Fibroblast of lung (primary cell): ENCODE data around the gene ROBO2. TPM values are rescaled to one million over a fixed set of nuclear protein-coding genes. Genes with fewer than 3 reads are reported as not detected.

Experiments used
- DNase-seq, 2 donors: peaks; one replicate each; pipeline versions ENCODE4 v3.0.0 to v3.0.0-alpha.2; 2010; ENCODE audit warnings: low read depth in 2 of 2
- H2AFZ ChIP-seq: 2 replicates; pipeline ENCODE4 v1.5.1; 2012; ENCODE audit warnings: low read length, control low read depth, inconsistent platforms
- H3K27ac ChIP-seq: 2 replicates; pipeline ENCODE4 v1.5.1; 2011; ENCODE audit warnings: low read length, control low read depth; ENCODE audit not compliant: insufficient read depth
- H3K27me3 ChIP-seq: 2 replicates; pipeline ENCODE4 v1.5.1; 2011; ENCODE audit warnings: mild to moderate bottlenecking, low read length; ENCODE audit not compliant: control insufficient read depth, insufficient read depth
- H3K36me3 ChIP-seq: 2 replicates; pipeline ENCODE4 v1.5.1; 2011; ENCODE audit warnings: low read length; ENCODE audit not compliant: control insufficient read depth, insufficient read depth
- H3K4me1 ChIP-seq: 2 replicates; pipeline ENCODE4 v1.5.1; 2011; ENCODE audit warnings: low read length; ENCODE audit not compliant: control insufficient read depth, insufficient read depth; ENCODE audit errors: extremely low read depth
- H3K4me2 ChIP-seq: 2 replicates; pipeline ENCODE4 v1.5.1; 2011; ENCODE audit warnings: low read length, control low read depth; ENCODE audit not compliant: insufficient read depth; ENCODE audit errors: extremely low read depth
- H3K4me3 ChIP-seq, 4 experiments: fragments of 200-600 bp in 1 of 4; sonication (generic) in 1 of 4; replicated peaks in 1 of 4; 2 replicates each; pipeline ENCODE4 v1.5.1; 2011 to 2016; ENCODE audit warnings: low read length in 4 of 4, low read depth in 3 of 4, mild to moderate bottlenecking in 3 of 4, control low read depth in 2 of 4, inconsistent platforms in 1 of 4, mixed read lengths in 1 of 4; ENCODE audit not compliant: insufficient read depth in 1 of 4; ENCODE audit errors: control extremely low read depth in 1 of 4
- H3K79me2 ChIP-seq: 2 replicates; pipeline ENCODE4 v1.5.1; 2012; ENCODE audit warnings: mild to moderate bottlenecking, low read length, inconsistent platforms; ENCODE audit not compliant: control insufficient read depth, insufficient read depth
- H3K9ac ChIP-seq: 2 replicates; pipeline ENCODE4 v1.5.1; 2011; ENCODE audit warnings: mild to moderate bottlenecking, low read length, control low read depth; ENCODE audit not compliant: insufficient read depth
- H3K9me3 ChIP-seq: 2 replicates; pipeline ENCODE4 v1.5.1; 2012; ENCODE audit warnings: low read depth, low read length; ENCODE audit not compliant: control insufficient read depth, insufficient read depth
- H4K20me1 ChIP-seq: 2 replicates; pipeline ENCODE4 v1.5.1; 2011; ENCODE audit warnings: low read length; ENCODE audit not compliant: control insufficient read depth, insufficient read depth; ENCODE audit errors: extremely low read depth
- CTCF ChIP-seq, 2 donors: IDR thresholded peaks in 1 of 2; conservative IDR thresholded peaks in 1 of 2; 1 replicate in 1 of 2; 2 replicates in 1 of 2; pipeline ENCODE4 v1.5.1; 2011 to 2012; ENCODE audit warnings: low read length in 2 of 2, control low read depth in 1 of 2, inconsistent platforms in 1 of 2, low read depth in 1 of 2, mild to moderate bottlenecking in 1 of 2
- EZH2 ChIP-seq: IDR thresholded peaks from 2 replicates; pipeline ENCODE4 v1.5.1; 2012; ENCODE audit warnings: low read length, control low read depth, mild to moderate bottlenecking; ENCODE audit errors: missing control alignments
- polyA plus RNA-seq, 2 donors: library from polyadenylated mRNA; depleted of rRNA in 1 of 2; stranded (reverse) in 1 of 2; unstranded in 1 of 2; fragments of >200 nt; gene quantifications; 2 replicates each; pipeline ENCODE4 v1.2.1, GENCODE V29; 2011 to 2012; ENCODE audit warnings: missing spikeins in 1 of 2
- total RNA-seq: library from RNA; depleted of rRNA; stranded (reverse); fragments of >200 nt; gene quantifications from 2 replicates; pipeline ENCODE4 v1.2.1, GENCODE V29; 2014

ROBO2 gene
- total and polyA plus RNA-seq, 2 donors (not counting 1 experiment from before 2014, with no cell fraction given), result 0.83 to 1.5 TPM

GRCh38 chr3:77182341-77182740 is 142.4 kb downstream of the ROBO2 start:
- H3K79me2 ChIP-seq, result no peaks in the 10 kb centered on the region
- no peaks in the 10 kb centered on the region for H4K20me1 ChIP-seq

GRCh38 chr3:77186319-77186718 is 146.4 kb downstream of the ROBO2 start:
- Histone ChIP-seq H2AFZ (no peak overlapping the region), H3K9me3 (no peaks in the 10 kb centered on the region), H3K9ac (no peak overlapping the region), H3K4me3 (no peak overlapping the region), H3K4me2 (no peak overlapping the region), H4K20me1 (no peaks in the 10 kb centered on the region), H3K4me1 (no peaks in the 10 kb centered on the region), H3K79me2 (no peaks in the 10 kb centered on the region), H3K27me3 (no peaks in the 10 kb centered on the region), H3K36me3 (no peaks in the 10 kb centered on the region), H3K27ac (no peak overlapping the region)
- no peak for TF ChIP-seq EZH2
- TF ChIP-seq CTCF (conservative IDR thresholded peaks at IDR 0.05 in 1 of 2, IDR thresholded peaks at IDR 0.05 in 1 of 2; ENCODE audit: low read depth in 1 of 2, low read length in 2 of 2), result no peak
- DNase-seq, result peak in 1 of 2 donors; percentile 1

More at GRCh38 chr3:77182341-77182740, 142.4 kb downstream of the ROBO2 start:
- Histone ChIP-seq H2AFZ (no peak overlapping the region), H3K9ac (no peak overlapping the region), H3K9me3 (no peaks in the 10 kb centered on the region), H3K36me3 (no peaks in the 10 kb centered on the region), H3K4me3 (no peak overlapping the region), H3K4me2 (no peak overlapping the region), H3K27me3 (no peaks in the 10 kb centered on the region), H3K27ac (no peak overlapping the region), H3K4me1 (no peaks in the 10 kb centered on the region)
- no peak for DNase-seq
- TF ChIP-seq EZH2 (no peak), CTCF (conservative IDR thresholded peaks at IDR 0.05 in 1 of 2, IDR thresholded peaks at IDR 0.05 in 1 of 2; ENCODE audit: low read depth in 1 of 2, low read length in 2 of 2) (no peak)

GRCh38 chr3:77186728-77187127 is 146.8 kb downstream of the ROBO2 start:
- Histone ChIP-seq H3K4me2 (peak overlapping the region; percentile 11), H2AFZ (peak overlapping the region; percentile 27), H4K20me1 (no peaks in the 10 kb centered on the region), H3K9ac (no peak overlapping the region), H3K9me3 (no peaks in the 10 kb centered on the region), H3K4me3 (no peak overlapping the region), H3K36me3 (no peaks in the 10 kb centered on the region), H3K79me2 (no peaks in the 10 kb centered on the region), H3K27me3 (no peaks in the 10 kb centered on the region), H3K27ac (no peak overlapping the region), H3K4me1 (no peaks in the 10 kb centered on the region)
- DNase-seq, result peak in 1 of 2 donors; percentile 77
- TF ChIP-seq CTCF (conservative IDR thresholded peaks at IDR 0.05 in 1 of 2, IDR thresholded peaks at IDR 0.05 in 1 of 2; ENCODE audit: low read depth in 1 of 2, low read length in 2 of 2) (no peak), EZH2 (no peak)
